SKM-1 treated with dmso at 0.1 percent for 144 hours (cell line): Measurements from ENCODE around the gene CHMP4B.

Experiments
- DNase-seq: peaks from one replicate; lab custom pipeline; 2025; ENCODE audit not compliant: unreplicated experiment; lab: John Stamatoyannopoulos, UW

The CHMP4B gene

GRCh38 chr20:33890557-33890956, 79.4 kb downstream of the CHMP4B start:
- no peak for DNase-seq

- DNase-seq, result no peak
These were observed 82.2 kb downstream of the CHMP4B start for GRCh38 chr20:33893314-33893713.

- DNase-seq, result no peak
These were observed 83.7 kb downstream of the CHMP4B start for GRCh38 chr20:33894798-33895197.

- DNase-seq, result no peak
These were observed 85.4 kb downstream of the CHMP4B start for GRCh38 chr20:33896509-33896908.

GRCh38 chr20:33897313-33897912, 86.3 kb downstream of the CHMP4B start:
- DNase-seq, result no peak

GRCh38 chr20:33899106-33899505, 88.0 kb downstream of the CHMP4B start:
- no peak for DNase-seq

GRCh38 chr20:33900521-33901131, 89.5 kb downstream of the CHMP4B start:
- DNase-seq, result no peak

- no peak for DNase-seq
These were observed 90.0 kb downstream of the CHMP4B start for GRCh38 chr20:33901132-33901523.

GRCh38 chr20:33902011-33902410, 90.9 kb downstream of the CHMP4B start:
- no peak for DNase-seq
